ENCODE data around the gene AAGAB.

The AAGAB gene

GRCh38 chr15:67218428-67218827 lies 36.0 kb downstream of the AAGAB start:
- TF ChIP-seq SIN3A (IDR thresholded peaks at IDR 0.05; ENCODE audit: borderline replicate concordance, insufficient read depth, low read length) (no peak), TAF1 (IDR thresholded peaks at IDR 0.05; ENCODE audit: borderline replicate concordance, insufficient read depth, low read length) (no peak), POLR2AphosphoS5 (IDR thresholded peaks at IDR 0.05; ENCODE audit: low read depth, low read length) (no peak), FOXP2 (optimal IDR thresholded peaks at IDR 0.05; ENCODE audit: borderline replicate concordance, extremely low read depth, extremely low read length, insufficient read depth) (no peak)
- TF ChIP-seq, protein P1, sequence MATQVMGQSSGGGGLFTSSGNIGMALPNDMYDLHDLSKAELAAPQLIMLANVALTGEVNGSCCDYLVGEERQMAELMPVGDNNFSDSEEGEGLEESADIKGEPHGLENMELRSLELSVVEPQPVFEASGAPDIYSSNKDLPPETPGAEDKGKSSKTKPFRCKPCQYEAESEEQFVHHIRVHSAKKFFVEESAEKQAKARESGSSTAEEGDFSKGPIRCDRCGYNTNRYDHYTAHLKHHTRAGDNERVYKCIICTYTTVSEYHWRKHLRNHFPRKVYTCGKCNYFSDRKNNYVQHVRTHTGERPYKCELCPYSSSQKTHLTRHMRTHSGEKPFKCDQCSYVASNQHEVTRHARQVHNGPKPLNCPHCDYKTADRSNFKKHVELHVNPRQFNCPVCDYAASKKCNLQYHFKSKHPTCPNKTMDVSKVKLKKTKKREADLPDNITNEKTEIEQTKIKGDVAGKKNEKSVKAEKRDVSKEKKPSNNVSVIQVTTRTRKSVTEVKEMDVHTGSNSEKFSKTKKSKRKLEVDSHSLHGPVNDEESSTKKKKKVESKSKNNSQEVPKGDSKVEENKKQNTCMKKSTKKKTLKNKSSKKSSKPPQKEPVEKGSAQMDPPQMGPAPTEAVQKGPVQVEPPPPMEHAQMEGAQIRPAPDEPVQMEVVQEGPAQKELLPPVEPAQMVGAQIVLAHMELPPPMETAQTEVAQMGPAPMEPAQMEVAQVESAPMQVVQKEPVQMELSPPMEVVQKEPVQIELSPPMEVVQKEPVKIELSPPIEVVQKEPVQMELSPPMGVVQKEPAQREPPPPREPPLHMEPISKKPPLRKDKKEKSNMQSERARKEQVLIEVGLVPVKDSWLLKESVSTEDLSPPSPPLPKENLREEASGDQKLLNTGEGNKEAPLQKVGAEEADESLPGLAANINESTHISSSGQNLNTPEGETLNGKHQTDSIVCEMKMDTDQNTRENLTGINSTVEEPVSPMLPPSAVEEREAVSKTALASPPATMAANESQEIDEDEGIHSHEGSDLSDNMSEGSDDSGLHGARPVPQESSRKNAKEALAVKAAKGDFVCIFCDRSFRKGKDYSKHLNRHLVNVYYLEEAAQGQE (IDR thresholded peaks at IDR 0.05; ENCODE audit: insufficient read depth in 1 of 2, low read depth in 2 of 2, low read length in 2 of 2) = no peak

GRCh38 chr15:67216859-67217258 lies 37.6 kb downstream of the AAGAB start:
- TF ChIP-seq SIN3A (IDR thresholded peaks at IDR 0.05; ENCODE audit: borderline replicate concordance, insufficient read depth, low read length) (no peak), FOXP2 (optimal IDR thresholded peaks at IDR 0.05; ENCODE audit: borderline replicate concordance, extremely low read depth, extremely low read length, insufficient read depth) (no peak), TAF1 (IDR thresholded peaks at IDR 0.05; ENCODE audit: borderline replicate concordance, insufficient read depth, low read length) (no peak), POLR2AphosphoS5 (IDR thresholded peaks at IDR 0.05; ENCODE audit: low read depth, low read length) (no peak)
- TF ChIP-seq, protein P1 (IDR thresholded peaks at IDR 0.05; ENCODE audit: insufficient read depth in 1 of 2, low read depth in 2 of 2, low read length in 2 of 2) = no peak

DNA sequence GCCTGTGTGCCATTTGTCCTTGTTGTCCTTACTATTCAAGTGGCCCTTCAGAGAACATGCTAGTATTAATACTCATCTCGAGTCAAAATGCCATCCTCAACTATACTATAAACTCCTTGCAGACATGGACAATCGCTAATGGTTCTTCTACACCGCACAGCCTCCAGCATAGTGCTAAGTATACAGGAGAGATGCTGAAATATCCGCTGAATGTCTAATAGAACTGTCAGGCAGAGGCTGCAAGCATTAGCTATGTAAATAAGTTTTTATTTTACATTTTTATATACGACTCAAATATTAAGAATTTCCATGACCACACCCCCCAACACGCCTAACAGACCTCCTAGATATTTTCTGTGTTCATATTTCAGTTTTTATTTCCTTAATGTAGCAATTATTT lies 39.4 kb downstream of the AAGAB start:
- TF ChIP-seq POLR2AphosphoS5 (IDR thresholded peaks at IDR 0.05; ENCODE audit: low read depth, low read length) (no peak), FOXP2 (optimal IDR thresholded peaks at IDR 0.05; ENCODE audit: borderline replicate concordance, extremely low read depth, extremely low read length, insufficient read depth) (no peak), TAF1 (IDR thresholded peaks at IDR 0.05; ENCODE audit: borderline replicate concordance, insufficient read depth, low read length) (no peak), SIN3A (IDR thresholded peaks at IDR 0.05; ENCODE audit: borderline replicate concordance, insufficient read depth, low read length) (no peak)
- TF ChIP-seq, protein P1 (IDR thresholded peaks at IDR 0.05; ENCODE audit: insufficient read depth in 1 of 2, low read depth in 2 of 2, low read length in 2 of 2) = no peak

DNA sequence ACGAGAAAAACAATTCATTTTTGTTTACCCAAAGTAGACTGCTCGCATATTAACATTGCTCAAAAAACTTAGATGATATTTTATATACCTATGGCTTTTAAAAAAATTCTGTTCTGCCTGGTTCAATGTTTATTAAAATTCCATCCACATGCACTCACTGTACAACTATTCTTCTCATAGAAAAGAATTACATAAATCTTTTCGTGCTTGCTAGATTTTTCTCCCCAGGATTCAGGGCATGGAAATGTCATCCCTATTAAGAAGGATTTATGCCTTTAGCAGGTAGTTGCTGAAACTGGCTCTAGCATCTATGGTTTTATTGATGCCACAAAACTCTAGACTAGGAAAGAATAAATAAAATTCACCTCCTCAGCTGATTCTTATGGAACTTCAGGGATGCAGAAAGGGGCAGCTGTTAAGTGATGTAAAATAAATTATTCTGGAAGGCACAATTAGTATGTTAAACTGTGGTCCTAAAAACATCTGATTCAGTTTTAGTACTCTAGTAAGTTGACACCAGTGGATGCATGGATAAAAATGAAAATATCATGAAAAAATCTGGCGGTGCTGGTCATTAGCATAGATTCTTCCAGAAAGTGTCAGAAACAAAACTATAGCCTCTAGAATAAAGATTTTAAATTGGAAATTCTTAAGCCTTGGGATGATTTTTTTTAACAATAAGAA lies 41.6 kb downstream of the AAGAB start:
- TF ChIP-seq TAF1 (IDR thresholded peaks at IDR 0.05; ENCODE audit: borderline replicate concordance, insufficient read depth, low read length) (no peak), FOXP2 (optimal IDR thresholded peaks at IDR 0.05; ENCODE audit: borderline replicate concordance, extremely low read depth, extremely low read length, insufficient read depth) (no peak), SIN3A (IDR thresholded peaks at IDR 0.05; ENCODE audit: borderline replicate concordance, insufficient read depth, low read length) (no peak), POLR2AphosphoS5 (IDR thresholded peaks at IDR 0.05; ENCODE audit: low read depth, low read length) (no peak)
- TF ChIP-seq, protein P1 (IDR thresholded peaks at IDR 0.05; ENCODE audit: insufficient read depth in 1 of 2, low read depth in 2 of 2, low read length in 2 of 2) = no peak
